HEK293 (cell line): Measurements from ENCODE around the gene PPIE.

Source experiments
- BCL6B ChIP-seq: fragments of 450-650 bp; formaldehyde crosslinking; IDR thresholded peaks from 2 replicates; pipeline ENCODE4 v1.5.1; 2017; ENCODE audit warnings: missing biosample characterization, missing genetic modification characterization
- CTCF ChIP-seq: fragments of 450-650 bp; formaldehyde crosslinking; IDR thresholded peaks from 2 replicates; pipeline ENCODE4 v1.5.1; 2016; ENCODE audit warnings: missing biosample characterization, missing genetic modification characterization
- FEZF1 ChIP-seq: fragments of 450-650 bp; formaldehyde crosslinking; IDR thresholded peaks from 2 replicates; pipeline ENCODE4 v1.5.1; 2016; ENCODE audit warnings: missing biosample characterization, missing genetic modification characterization
- GFI1B ChIP-seq: fragments of 450-650 bp; formaldehyde crosslinking; IDR thresholded peaks from 2 replicates; pipeline ENCODE4 v1.5.1; 2016; ENCODE audit warnings: missing biosample characterization, missing genetic modification characterization
- KLF17 ChIP-seq: fragments of 450-650 bp; formaldehyde crosslinking; IDR thresholded peaks from 2 replicates; pipeline ENCODE4 v1.5.1; 2016; ENCODE audit warnings: missing biosample characterization, missing genetic modification characterization
- KLF7 ChIP-seq: fragments of 450-650 bp; formaldehyde crosslinking; IDR thresholded peaks from 2 replicates; pipeline ENCODE4 v1.5.1; 2016; ENCODE audit warnings: missing biosample characterization, missing genetic modification characterization, borderline replicate concordance
- MZF1 ChIP-seq: fragments of 450-650 bp; formaldehyde crosslinking; IDR thresholded peaks from 2 replicates; pipeline ENCODE4 v1.5.1; 2017; ENCODE audit warnings: missing biosample characterization, missing genetic modification characterization, borderline replicate concordance
- PATZ1 ChIP-seq: fragments of 450-650 bp; formaldehyde crosslinking; IDR thresholded peaks from 2 replicates; pipeline ENCODE4 v1.5.1; 2016; ENCODE audit warnings: missing biosample characterization, missing genetic modification characterization
- PRDM1 ChIP-seq: fragments of 450-650 bp; formaldehyde crosslinking; IDR thresholded peaks from 2 replicates; pipeline ENCODE4; 2016; ENCODE audit warnings: missing biosample characterization, missing genetic modification characterization
- SP3 ChIP-seq: fragments of 450-650 bp; formaldehyde crosslinking; IDR thresholded peaks from 2 replicates; pipeline ENCODE4 v1.5.1; 2016; ENCODE audit warnings: missing biosample characterization, missing genetic modification characterization
- ZFP3 ChIP-seq: fragments of 450-650 bp; formaldehyde crosslinking; IDR thresholded peaks from 2 replicates; pipeline ENCODE4 v1.5.1; 2016; ENCODE audit warnings: low read depth, missing biosample characterization, missing genetic modification characterization
- ZFP69B ChIP-seq: fragments of 450-650 bp; formaldehyde crosslinking; IDR thresholded peaks from 2 replicates; pipeline ENCODE4 v1.5.1; 2016; ENCODE audit warnings: missing biosample characterization, missing genetic modification characterization
- ZIC2 ChIP-seq: fragments of 450-650 bp; formaldehyde crosslinking; IDR thresholded peaks from 2 replicates; pipeline ENCODE4 v1.5.1; 2016; ENCODE audit warnings: missing biosample characterization, missing genetic modification characterization
- ZNF10 ChIP-seq: fragments of 450-650 bp; formaldehyde crosslinking; IDR thresholded peaks from 2 replicates; pipeline ENCODE4 v1.5.1; 2017; ENCODE audit warnings: missing biosample characterization, missing genetic modification characterization
- ZNF157 ChIP-seq: fragments of 450-650 bp; formaldehyde crosslinking; IDR thresholded peaks from 2 replicates; pipeline ENCODE4 v1.5.1; 2016; ENCODE audit warnings: missing biosample characterization, missing genetic modification characterization
- ZNF280D ChIP-seq: fragments of 450-650 bp; formaldehyde crosslinking; IDR thresholded peaks from 2 replicates; pipeline ENCODE4 v1.5.1; 2016; ENCODE audit warnings: missing biosample characterization, missing genetic modification characterization
- ZNF324 ChIP-seq: fragments of 450-650 bp; formaldehyde crosslinking; IDR thresholded peaks from 2 replicates; pipeline ENCODE4 v1.5.1; 2016; ENCODE audit warnings: missing biosample characterization, missing genetic modification characterization
- ZNF398 ChIP-seq: fragments of 450-650 bp; formaldehyde crosslinking; IDR thresholded peaks from 2 replicates; pipeline ENCODE4 v1.5.1; 2017; ENCODE audit warnings: missing biosample characterization, missing genetic modification characterization
- ZNF404 ChIP-seq: fragments of 450-650 bp; formaldehyde crosslinking; IDR thresholded peaks from 2 replicates; pipeline ENCODE4 v1.5.1; 2017; ENCODE audit warnings: missing biosample characterization, missing genetic modification characterization
- ZNF555 ChIP-seq: fragments of 450-650 bp; formaldehyde crosslinking; conservative IDR thresholded peaks from 2 replicates; pipeline ENCODE4 v1.5.1; 2017; ENCODE audit warnings: missing biosample characterization, mild to moderate bottlenecking, missing genetic modification characterization, inconsistent platforms
- ZNF558 ChIP-seq: fragments of 450-650 bp; formaldehyde crosslinking; IDR thresholded peaks from 2 replicates; pipeline ENCODE4 v1.5.1; 2016; ENCODE audit warnings: missing biosample characterization, missing genetic modification characterization
- ZNF560 ChIP-seq: fragments of 450-650 bp; formaldehyde crosslinking; IDR thresholded peaks from 2 replicates; pipeline ENCODE4 v1.5.1; 2017; ENCODE audit warnings: missing biosample characterization, missing genetic modification characterization, borderline replicate concordance
- ZNF626 ChIP-seq: fragments of 450-650 bp; sonication (Bioruptor Pico); formaldehyde crosslinking; IDR thresholded peaks from 2 replicates; pipeline ENCODE4 v1.5.1; 2018; ENCODE audit warnings: missing biosample characterization, missing genetic modification characterization, inconsistent platforms
- ZNF639 ChIP-seq: fragments of 450-650 bp; formaldehyde crosslinking; IDR thresholded peaks from 2 replicates; pipeline ENCODE4 v1.5.1; 2016; ENCODE audit warnings: missing biosample characterization, missing genetic modification characterization
- ZNF692 ChIP-seq: fragments of 450-650 bp; formaldehyde crosslinking; IDR thresholded peaks from 2 replicates; pipeline ENCODE4 v1.5.1; 2016; ENCODE audit warnings: missing biosample characterization, missing genetic modification characterization

Gene PPIE

GRCh38 chr1:39738622-39739366, at the start of gene PPIE (continued):
- TF ChIP-seq ZNF280D (tag by site-specific recombination), result no peak
- TF ChIP-seq ZIC2 (tag by site-specific recombination), result 0 out of 2 replicates have a peak, but pooled peaks have one; percentile 26
- TF ChIP-seq ZNF639, result no peak
- TF ChIP-seq BCL6B (tag by site-specific recombination), result no peak
- no peak for TF ChIP-seq ZNF324 (tag by site-specific recombination)
- TF ChIP-seq CTCF, result no peak
- peak; percentile 41; the same call in 1 of the 2 replicates for TF ChIP-seq ZNF692 (tag by site-specific recombination)
- no peak for TF ChIP-seq GFI1B (tag by site-specific recombination)
- TF ChIP-seq KLF7 (tag by site-specific recombination), result no peak
- TF ChIP-seq ZNF555 (tag by site-specific recombination), result no peak
- TF ChIP-seq KLF17 (tag by site-specific recombination), result peak; percentile 63; the same call in 1 of the 2 replicates
- no peak for TF ChIP-seq ZNF10 (tag by site-specific recombination)
- TF ChIP-seq ZFP3 (tag by site-specific recombination), result no peak
- no peak for TF ChIP-seq ZNF626 (tag by site-specific recombination)
- TF ChIP-seq ZNF157, result no peak
- peak; percentile 58; the same call in 1 of the 2 replicates for TF ChIP-seq PATZ1 (tag by site-specific recombination)
- no peak for TF ChIP-seq FEZF1
- TF ChIP-seq MZF1 (tag by site-specific recombination), result no peak
- no peak for TF ChIP-seq ZFP69B (tag by site-specific recombination)
- no peak for TF ChIP-seq ZNF558 (tag by site-specific recombination)
- TF ChIP-seq ZNF560, result no peak
- no peak for TF ChIP-seq PRDM1
- TF ChIP-seq SP3, result peak; percentile 85
- no peak for TF ChIP-seq ZNF404 (tag by site-specific recombination)
- TF ChIP-seq ZNF398 (tag by site-specific recombination), result no peak
